Limb (tissue), 2 donors: ENCODE results near the gene ZDHHC8.

Experiments
- DNase-seq, 2 donors: peaks; one replicate each; pipeline ENCODE4 v3.0.0-alpha.2; 2016; ENCODE audit errors: extremely low spot score in 2 of 2

ZDHHC8 gene, protein sequence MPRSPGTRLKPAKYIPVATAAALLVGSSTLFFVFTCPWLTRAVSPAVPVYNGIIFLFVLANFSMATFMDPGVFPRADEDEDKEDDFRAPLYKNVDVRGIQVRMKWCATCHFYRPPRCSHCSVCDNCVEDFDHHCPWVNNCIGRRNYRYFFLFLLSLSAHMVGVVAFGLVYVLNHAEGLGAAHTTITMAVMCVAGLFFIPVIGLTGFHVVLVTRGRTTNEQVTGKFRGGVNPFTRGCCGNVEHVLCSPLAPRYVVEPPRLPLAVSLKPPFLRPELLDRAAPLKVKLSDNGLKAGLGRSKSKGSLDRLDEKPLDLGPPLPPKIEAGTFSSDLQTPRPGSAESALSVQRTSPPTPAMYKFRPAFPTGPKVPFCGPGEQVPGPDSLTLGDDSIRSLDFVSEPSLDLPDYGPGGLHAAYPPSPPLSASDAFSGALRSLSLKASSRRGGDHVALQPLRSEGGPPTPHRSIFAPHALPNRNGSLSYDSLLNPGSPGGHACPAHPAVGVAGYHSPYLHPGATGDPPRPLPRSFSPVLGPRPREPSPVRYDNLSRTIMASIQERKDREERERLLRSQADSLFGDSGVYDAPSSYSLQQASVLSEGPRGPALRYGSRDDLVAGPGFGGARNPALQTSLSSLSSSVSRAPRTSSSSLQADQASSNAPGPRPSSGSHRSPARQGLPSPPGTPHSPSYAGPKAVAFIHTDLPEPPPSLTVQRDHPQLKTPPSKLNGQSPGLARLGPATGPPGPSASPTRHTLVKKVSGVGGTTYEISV

GRCh38 chr22:20131597-20131858 is at the start of gene ZDHHC8:
Gene ZDHHC8, plus strand, starts transcription at chr22:20131804. Its CDS starts 144 bp downstream, at chr22:20131948.
- DNase-seq, result peak in 1 of 2 donors; percentile 76

GRCh38 chr22:20083157-20083890 is 48.3 kb upstream of the ZDHHC8 start:
- DNase-seq, result no peak

GRCh38 chr22:20083891-20084546 is 47.6 kb upstream of the ZDHHC8 start:
- DNase-seq, result no peak

DNA sequence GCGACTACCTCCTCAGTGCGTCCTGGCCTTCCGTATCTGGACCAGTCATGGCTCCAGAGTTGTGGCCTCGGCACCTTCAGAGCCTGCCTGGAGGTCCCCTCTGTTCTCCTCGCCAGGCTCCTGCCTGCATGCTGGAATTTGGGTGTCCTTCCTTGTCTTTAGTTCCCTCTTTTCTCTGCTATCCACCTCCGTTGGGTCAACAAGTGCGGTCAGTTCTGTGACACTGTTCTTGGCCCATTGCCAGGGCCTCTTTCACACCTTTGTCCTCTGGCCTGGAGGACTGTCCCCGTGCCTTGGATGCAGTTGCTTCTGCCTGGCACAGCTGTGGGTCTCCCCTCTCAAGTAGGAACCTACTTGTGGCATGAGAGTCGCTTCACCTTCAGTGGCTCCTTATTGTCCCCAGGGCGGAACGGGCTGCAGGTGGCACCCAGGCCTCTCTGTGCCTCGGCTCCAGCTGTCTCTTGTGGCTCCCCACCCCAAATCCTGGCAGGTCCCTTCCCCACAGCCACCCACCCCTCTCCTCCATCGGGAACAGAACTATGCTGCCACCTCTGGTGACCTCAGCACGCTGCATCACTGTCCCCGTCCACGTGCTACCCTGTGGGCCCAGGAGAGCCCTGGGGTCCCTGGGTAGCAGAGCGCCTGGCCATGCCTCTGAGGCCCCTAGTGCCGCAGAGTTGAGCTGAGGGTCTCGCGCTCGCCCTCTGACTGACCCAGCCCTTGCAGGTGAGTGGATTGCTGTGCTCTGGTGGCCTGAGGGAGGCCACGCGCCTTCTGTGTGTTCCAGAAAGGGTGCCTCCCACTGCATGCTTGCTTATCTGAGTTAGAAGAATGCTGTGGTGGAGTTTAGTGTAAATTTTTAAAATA is 46.8 kb upstream of the ZDHHC8 start:
- no peak for DNase-seq

GRCh38 chr22:20085651-20086050 is 46.0 kb upstream of the ZDHHC8 start:
- no peak for DNase-seq

- no peak for DNase-seq
These were observed 45.5 kb upstream of the ZDHHC8 start for GRCh38 chr22:20086101-20086599.

DNA sequence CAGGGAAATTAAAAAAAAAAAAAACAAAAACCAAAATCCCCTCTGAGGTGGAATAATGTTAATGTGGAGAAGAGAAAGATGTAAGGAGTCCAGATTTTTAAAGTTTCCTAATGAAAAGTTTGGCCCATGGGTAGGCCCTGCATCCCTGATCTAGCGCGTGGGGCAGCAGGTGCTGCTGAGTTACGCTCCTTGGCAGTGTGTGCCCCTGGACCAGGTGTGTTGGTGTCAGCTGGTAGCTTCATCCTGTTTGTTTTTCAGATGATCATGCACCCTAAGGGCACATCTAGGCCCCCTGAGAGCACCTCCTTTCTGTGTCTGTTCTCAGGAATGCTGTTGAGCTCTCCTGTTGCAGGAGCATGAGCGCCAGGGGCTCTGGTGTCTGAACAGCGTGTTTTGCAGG is 44.8 kb upstream of the ZDHHC8 start:
- DNase-seq, result no peak

GRCh38 chr22:20087319-20088262 is 44.0 kb upstream of the ZDHHC8 start:
- no peak for DNase-seq

DNA sequence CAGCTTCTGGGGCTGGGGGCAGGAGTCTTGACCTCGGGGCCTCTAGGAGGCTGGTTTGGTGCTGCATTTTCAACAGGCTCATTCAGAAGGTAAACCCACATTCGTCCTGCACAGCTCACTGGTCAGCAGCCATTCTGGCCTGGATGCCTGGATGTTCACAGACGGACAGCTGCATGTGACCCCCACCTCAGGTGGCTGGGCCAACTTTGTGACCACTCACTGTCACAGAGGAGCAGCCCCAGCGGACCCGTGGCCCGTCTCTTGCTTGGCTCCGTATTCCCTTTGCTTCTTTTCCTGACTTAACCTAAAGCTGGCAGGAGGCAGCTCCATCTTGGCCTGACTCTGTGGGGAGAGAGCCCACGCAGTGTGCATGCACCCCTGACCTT is 43.3 kb upstream of the ZDHHC8 start:
- no peak for DNase-seq

DNA sequence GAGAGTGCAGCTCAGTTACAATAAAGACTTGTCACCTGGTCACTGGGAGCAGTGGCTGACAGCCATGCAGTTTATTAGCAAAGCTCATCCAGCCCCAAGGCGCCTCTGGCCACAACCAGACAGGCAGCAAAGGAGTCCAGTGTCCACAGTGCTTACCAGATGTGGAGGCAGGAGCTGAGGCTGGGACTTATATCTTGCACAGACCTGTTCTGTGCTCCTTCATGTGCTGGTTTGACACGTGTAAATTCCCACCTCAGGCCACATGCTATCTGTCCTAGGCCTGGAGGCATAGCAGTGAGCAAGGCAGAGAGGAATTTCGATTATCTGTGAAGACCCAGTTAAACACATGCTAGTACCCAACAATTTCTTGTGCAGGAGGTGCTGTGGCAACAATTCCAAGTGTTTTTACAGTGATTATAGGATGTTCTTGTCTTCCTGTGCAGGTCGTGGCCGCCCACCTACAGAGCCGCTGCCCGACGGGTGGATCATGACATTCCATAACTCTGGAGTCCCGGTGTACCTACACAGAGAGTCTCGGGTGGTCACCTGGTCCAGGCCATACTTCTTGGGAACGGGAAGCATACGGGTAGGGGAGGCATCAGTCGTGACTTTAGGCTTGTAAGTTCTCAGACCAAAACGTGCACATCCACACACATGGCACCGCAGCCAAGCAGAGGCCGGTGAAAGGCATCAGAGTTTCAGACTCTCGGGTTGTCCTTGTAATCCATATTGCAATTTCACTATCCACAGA is 42.2 kb upstream of the ZDHHC8 start:
- DNase-seq, result no peak

DNA sequence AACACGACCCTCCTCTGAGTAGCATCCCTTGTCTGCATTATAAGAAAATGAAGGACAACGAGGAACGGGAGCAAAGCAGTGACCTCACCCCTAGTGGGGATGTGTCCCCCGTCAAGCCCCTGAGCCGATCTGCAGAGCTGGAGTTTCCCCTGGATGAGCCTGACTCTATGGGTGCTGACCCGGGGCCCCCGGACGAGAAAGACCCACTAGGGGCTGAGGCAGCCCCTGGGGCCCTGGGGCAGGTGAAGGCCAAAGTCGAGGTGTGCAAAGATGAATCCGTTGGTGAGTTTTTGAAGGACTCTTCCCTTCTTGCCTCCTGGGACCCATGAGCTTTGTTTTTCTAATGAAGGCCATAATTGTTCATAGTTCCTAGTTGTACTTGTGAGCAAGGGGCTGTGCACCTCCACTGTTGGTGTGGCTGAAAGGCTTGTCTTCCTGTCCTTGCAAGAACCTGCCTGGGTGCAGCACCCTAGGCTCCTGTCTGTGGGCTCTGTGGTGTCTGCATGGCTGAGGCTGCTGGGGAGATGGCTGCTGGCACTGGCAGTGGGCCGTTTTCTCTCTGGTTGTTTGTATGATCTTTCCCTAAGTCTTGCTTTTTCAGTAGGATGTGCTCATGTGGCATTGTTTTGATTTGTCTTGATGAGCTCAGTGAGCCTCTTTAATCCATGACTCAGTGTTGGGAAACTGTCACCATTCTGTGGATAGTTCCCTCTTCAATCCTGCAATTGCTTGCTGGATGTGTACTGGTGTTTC is 41.5 kb upstream of the ZDHHC8 start:
- DNase-seq, result no peak

DNA sequence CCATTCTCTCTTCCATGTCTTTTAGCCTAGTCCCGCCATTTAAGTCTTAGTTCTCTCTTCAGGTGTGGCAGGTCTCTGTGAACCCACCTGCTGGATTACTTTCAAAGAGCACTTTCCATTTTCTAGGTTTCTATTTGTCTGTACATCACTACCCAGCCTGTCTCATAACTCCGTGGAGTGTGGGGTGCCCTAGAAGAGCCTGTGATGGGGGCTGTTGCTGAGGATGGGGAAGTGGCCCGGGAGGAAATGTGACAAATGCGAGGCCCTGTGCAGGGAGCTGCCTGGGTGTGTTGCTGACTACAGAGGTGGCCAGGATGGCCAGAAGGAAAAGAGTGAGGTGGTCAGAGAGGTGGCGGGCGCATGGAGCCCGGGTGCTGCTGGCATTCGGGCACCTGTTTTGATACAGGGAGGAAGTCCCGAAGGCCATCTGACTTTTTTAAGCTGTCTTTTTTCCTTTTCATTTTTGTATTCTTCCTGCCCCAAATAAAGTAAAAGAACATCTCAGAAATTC is 40.8 kb upstream of the ZDHHC8 start:
- no peak for DNase-seq

DNA sequence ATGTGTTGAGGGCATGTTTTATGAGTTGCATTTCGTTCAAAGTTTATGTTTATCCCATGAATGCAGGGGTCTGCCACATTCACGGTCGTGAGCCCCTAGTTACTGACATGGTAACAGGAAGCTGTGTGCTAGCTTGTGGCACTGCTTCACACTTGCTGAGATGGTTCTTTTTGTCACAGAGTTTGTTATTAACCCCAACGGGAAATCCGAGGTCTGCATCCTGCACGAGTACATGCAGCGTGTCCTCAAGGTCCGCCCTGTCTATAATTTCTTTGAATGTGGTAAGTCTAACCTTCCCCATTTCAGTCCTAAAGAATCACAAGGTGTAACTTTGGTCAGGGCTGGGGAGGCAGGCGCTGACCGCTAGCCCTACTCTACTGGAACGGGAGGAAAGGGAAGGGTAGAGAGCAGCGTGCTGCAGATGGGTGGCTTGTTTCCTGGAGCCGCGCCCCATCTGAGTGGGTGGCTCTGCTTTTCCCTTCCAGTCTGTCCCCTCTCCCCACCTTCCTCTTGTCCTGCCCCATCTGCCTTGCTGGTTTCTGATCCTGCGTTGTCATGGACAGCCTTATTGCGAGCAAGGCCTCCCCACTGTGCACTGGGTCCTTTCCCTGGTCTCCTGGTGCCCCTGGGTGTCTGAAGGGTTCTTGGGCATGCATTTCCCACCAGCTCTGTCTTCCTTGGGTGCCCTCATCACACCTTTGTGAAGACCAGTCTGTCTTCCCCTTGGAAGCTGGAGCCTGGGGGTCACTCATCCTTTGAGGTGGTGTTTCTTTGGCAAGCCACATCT is 39.7 kb upstream of the ZDHHC8 start:
- DNase-seq, result no peak

DNA sequence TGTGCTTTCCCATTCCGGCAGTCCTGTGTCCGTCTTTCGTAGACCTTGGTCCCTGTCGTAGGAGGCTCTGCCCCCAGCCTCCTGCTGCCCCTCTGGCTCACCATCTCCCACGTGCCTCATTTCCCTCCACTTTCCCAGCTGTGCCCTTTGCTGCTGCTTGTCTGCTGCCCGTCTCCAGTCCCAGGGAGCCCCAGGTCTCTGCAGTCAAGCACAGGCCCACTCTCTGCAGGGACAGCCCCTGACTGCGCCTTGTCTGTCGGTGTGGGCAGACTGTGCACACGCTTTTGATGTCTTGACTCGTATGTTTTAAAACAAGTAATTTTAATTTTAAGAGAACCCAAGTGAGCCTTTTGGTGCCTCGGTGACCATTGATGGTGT is 39.1 kb upstream of the ZDHHC8 start:
- no peak for DNase-seq

DNA sequence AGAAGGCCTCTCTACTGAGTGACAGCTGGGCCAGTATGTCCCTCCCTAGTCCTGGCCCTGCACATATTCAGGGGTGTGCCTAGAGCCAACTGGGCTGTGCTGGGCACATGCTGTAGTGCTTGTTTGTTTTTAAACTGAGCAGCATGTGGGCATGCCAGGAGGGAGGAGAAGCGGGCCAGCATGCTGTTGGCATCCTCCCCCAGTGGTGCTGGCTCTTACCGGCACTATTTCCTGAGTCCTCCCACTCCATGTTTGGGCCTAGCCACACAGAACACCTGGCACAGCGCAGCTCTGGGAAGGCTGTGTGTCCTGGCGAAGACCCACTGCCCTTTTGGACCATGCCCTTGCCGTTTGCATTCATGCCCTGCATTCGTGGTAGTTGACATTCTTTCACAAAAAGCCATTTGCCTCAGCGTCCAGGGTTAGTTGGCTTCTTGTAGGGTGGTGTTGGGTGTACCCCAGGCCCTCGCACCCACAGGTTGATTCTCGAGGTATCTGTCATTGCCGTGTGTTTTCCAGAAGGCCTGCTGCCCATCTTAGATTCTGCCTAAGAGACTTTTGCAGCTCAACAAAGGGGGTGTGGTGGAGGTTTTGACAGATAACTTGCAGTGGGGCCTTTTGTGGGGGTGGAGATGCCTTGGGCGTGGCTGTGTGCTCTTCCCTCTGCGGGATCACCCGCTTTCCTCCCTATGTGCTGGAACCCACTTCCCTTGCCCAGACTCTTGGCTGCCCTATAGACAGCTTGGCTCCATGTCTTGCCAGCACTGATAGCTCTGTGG is 38.0 kb upstream of the ZDHHC8 start:
- DNase-seq, result no peak

GRCh38 chr22:20094197-20094807 is 37.3 kb upstream of the ZDHHC8 start:
- no peak for DNase-seq
